GM12878 (cell line): ENCODE measurements around the gene ARHGEF25.

ENCODE experiments used
- ATF3 ChIP-seq: IDR thresholded peaks from 2 replicates; pipeline ENCODE4 v1.6.1; 2011; ENCODE audit warnings: low read depth, mild to moderate bottlenecking, low read length, moderate library complexity, borderline replicate concordance; ENCODE audit errors: extremely low read depth
- CTCF ChIP-seq, 3 experiments: IDR thresholded peaks in 2 of 3; conservative IDR thresholded peaks in 1 of 3; 2 replicates each; pipeline ENCODE4 v1.5.1; 2011; ENCODE audit warnings: low read depth in 3 of 3, low read length in 3 of 3, mild to moderate bottlenecking in 3 of 3, control low read depth in 2 of 3, moderate library complexity in 2 of 3, inconsistent platforms in 1 of 3, mixed read lengths in 1 of 3; ENCODE audit not compliant: control insufficient read depth in 2 of 3, insufficient read depth in 1 of 3; ENCODE audit errors: extremely low read depth in 1 of 3
- GABPA ChIP-seq: IDR thresholded peaks from 2 replicates; pipeline ENCODE4 v1.6.1; 2014; ENCODE audit warnings: antibody characterized with exemption, low read depth, mild to moderate bottlenecking, inconsistent platforms
- HDAC2 ChIP-seq: fragments of 200-600 bp; sonication (generic); IDR thresholded peaks from 2 replicates; pipeline ENCODE4 v1.6.1; 2017
- MTA3 ChIP-seq: IDR thresholded peaks from 2 replicates; pipeline ENCODE4 v1.6.1; 2012; ENCODE audit warnings: low read length, inconsistent platforms, borderline replicate concordance
- POLR2A ChIP-seq: IDR thresholded peaks from 2 replicates; pipeline ENCODE4 v1.6.1; 2011; ENCODE audit warnings: low read depth, mild to moderate bottlenecking, low read length
- POLR2AphosphoS5 ChIP-seq: IDR thresholded peaks from 2 replicates; pipeline ENCODE4 v1.6.1; 2011; ENCODE audit warnings: mild to moderate bottlenecking, low read length, inconsistent platforms
- RFX5 ChIP-seq: IDR thresholded peaks from 2 replicates; pipeline ENCODE4 v1.6.1; 2011; ENCODE audit warnings: low read depth, low read length, improper control_type of control experiment
- SIN3A ChIP-seq: IDR thresholded peaks from 2 replicates; pipeline ENCODE4 v1.6.1; 2012; ENCODE audit warnings: low read depth, low read length, improper control_type of control experiment
- SREBF2 ChIP-seq: IDR thresholded peaks from 2 replicates; pipeline ENCODE4 v1.6.1; 2012; ENCODE audit warnings: mild to moderate bottlenecking, low read length
- TCF12 ChIP-seq: IDR thresholded peaks from 2 replicates; pipeline ENCODE4 v1.6.1; 2011; ENCODE audit warnings: low read depth, mild to moderate bottlenecking, low read length
- YY1 ChIP-seq: IDR thresholded peaks from 2 replicates; pipeline ENCODE4 v1.6.1; 2011; ENCODE audit warnings: low read depth, mild to moderate bottlenecking, low read length
- ZZZ3 ChIP-seq: IDR thresholded peaks from 2 replicates; pipeline ENCODE4 v1.6.1; 2011; ENCODE audit warnings: low read depth; ENCODE audit not compliant: control insufficient read depth, insufficient read length
- TF ChIP-seq, protein P1 (sequence below): IDR thresholded peaks from 2 replicates; pipeline ENCODE4 v1.6.1; 2011; ENCODE audit warnings: low read depth, low read length, improper control_type of control experiment, borderline replicate concordance

DNA sequence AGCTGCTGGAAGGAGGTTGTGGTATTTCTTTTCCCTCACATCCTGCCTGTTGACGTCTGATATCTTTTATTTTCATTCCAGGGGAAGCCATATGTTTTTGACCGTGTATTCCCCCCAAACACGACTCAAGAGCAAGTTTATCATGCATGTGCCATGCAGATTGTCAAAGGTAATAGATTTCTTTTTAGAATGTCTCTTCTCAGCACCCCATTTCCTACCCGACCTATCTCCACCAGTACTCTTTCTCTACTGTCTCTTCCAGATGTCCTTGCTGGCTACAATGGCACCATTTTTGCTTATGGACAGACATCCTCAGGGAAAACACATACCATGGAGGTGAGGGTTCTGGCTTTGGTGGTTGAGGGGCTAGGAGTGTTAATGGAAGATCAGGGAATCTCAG, 47.9 kb upstream of the ARHGEF25 start:
- no peak for TF ChIP-seq MTA3
- no peak for TF ChIP-seq POLR2A
- TF ChIP-seq, protein P1, sequence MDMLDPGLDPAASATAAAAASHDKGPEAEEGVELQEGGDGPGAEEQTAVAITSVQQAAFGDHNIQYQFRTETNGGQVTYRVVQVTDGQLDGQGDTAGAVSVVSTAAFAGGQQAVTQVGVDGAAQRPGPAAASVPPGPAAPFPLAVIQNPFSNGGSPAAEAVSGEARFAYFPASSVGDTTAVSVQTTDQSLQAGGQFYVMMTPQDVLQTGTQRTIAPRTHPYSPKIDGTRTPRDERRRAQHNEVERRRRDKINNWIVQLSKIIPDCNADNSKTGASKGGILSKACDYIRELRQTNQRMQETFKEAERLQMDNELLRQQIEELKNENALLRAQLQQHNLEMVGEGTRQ: no peak
- no peak for TF ChIP-seq YY1
- TF ChIP-seq ATF3: no peak
- no peak for TF ChIP-seq SIN3A
- TF ChIP-seq POLR2AphosphoS5: no peak
- TF ChIP-seq HDAC2: no peak
- no peak for TF ChIP-seq SREBF2
- no peak for TF ChIP-seq TCF12
- no peak for TF ChIP-seq CTCF (IDR thresholded peaks at IDR 0.05 in 2 of 3, conservative IDR thresholded peaks at IDR 0.05 in 1 of 3; ENCODE audit: control insufficient read depth in 2 of 3, extremely low read depth in 1 of 3, insufficient read depth in 1 of 3, low read depth in 3 of 3, low read length in 3 of 3)
- no peak for TF ChIP-seq ZZZ3
- TF ChIP-seq RFX5: no peak
- TF ChIP-seq GABPA: no peak
